CD4-positive, alpha-beta T cell treated with Interleukin-21 for 1 hour (primary cell): ENCODE measurements around the gene SLC13A5.
"Not testable (repeated sequence)": the region's sequence is repeated elsewhere in the genome, so short reads cannot be mapped to it uniquely, and the experiment has no call there.

Experiments
- DNase-seq: peaks from one replicate; pipeline ENCODE4 v3.0.0-alpha.2; 2020

Gene SLC13A5

GRCh38 chr17:6710317-6710716, 2.9 kb downstream of the SLC13A5 start:
- DNase-seq = no peak

- DNase-seq = no peak
These were observed 4.7 kb downstream of the SLC13A5 start for GRCh38 chr17:6708357-6708961.

GRCh38 chr17:6706996-6707395, 6.2 kb downstream of the SLC13A5 start:
- no peak for DNase-seq

GRCh38 chr17:6706499-6706898, 6.7 kb downstream of the SLC13A5 start:
- no peak for DNase-seq

- DNase-seq = no peak
These were observed 8.6 kb downstream of the SLC13A5 start for GRCh38 chr17:6704470-6705052.

GRCh38 chr17:6703751-6704150, 9.4 kb downstream of the SLC13A5 start:
- no peak for DNase-seq

GRCh38 chr17:6702567-6703215, 10.5 kb downstream of the SLC13A5 start:
- no peak for DNase-seq

GRCh38 chr17:6701719-6702118, 11.4 kb downstream of the SLC13A5 start:
- DNase-seq = peak; percentile 12

GRCh38 chr17:6700948-6701307, 12.2 kb downstream of the SLC13A5 start:
- no peak for DNase-seq

- DNase-seq = no peak
These were observed 12.9 kb downstream of the SLC13A5 start for GRCh38 chr17:6699997-6700947.

GRCh38 chr17:6698004-6698403, 15.2 kb downstream of the SLC13A5 start:
- no peak for DNase-seq

- DNase-seq = no peak
These were observed 16.3 kb downstream of the SLC13A5 start for GRCh38 chr17:6696906-6697305.

- no peak for DNase-seq
These were observed 17.6 kb downstream of the SLC13A5 start for GRCh38 chr17:6695565-6695964.

- DNase-seq = no peak
These were observed 18.1 kb downstream of the SLC13A5 start for GRCh38 chr17:6695051-6695450.

- not testable (repeated sequence) for DNase-seq
These were observed 21.2 kb downstream of the SLC13A5 start for GRCh38 chr17:6691958-6692357.

- DNase-seq = no peak
These were observed 21.6 kb downstream of the SLC13A5 start for GRCh38 chr17:6691546-6691945.

GRCh38 chr17:6690641-6691040, 22.5 kb downstream of the SLC13A5 start:
- DNase-seq = no peak

GRCh38 chr17:6688944-6689343, 24.2 kb downstream of the SLC13A5 start:
- no peak for DNase-seq

- DNase-seq = no peak
These were observed 27.1 kb downstream of the SLC13A5 start for GRCh38 chr17:6686026-6686425.

- DNase-seq = no peak
These were observed 28.0 kb downstream of the SLC13A5 start for GRCh38 chr17:6684881-6685767.

GRCh38 chr17:6684460-6684783, 28.7 kb downstream of the SLC13A5 start:
- DNase-seq = no peak

- DNase-seq = no peak
These were observed 29.3 kb downstream of the SLC13A5 start for GRCh38 chr17:6683730-6684459.
